Trophoblast cell (in vitro differentiated cells and primary cell): ENCODE results near the gene ZNF823.

Experiments used
- DNase-seq, 2 donors: peaks; one replicate each; pipeline ENCODE4 v3.0.0-alpha.2; 2016
- H2AFZ ChIP-seq: 2 replicates; pipeline ENCODE4 v1.6.1; 2013; ENCODE audit warnings: low read length, moderate library complexity, mild to moderate bottlenecking; ENCODE audit not compliant: insufficient read depth, poor library complexity
- H2AK5ac ChIP-seq: 2 replicates; pipeline ENCODE4 v1.6.1; 2013; ENCODE audit warnings: mild to moderate bottlenecking, low read length
- H2BK120ac ChIP-seq: 2 replicates; pipeline ENCODE4 v1.6.1; 2013; ENCODE audit warnings: low read length, mild to moderate bottlenecking, moderate library complexity; ENCODE audit not compliant: insufficient read depth, poor library complexity
- H2BK12ac ChIP-seq: 2 replicates; pipeline ENCODE4 v1.6.1; 2013; ENCODE audit warnings: mild to moderate bottlenecking, low read length, moderate library complexity
- H2BK5ac ChIP-seq: 2 replicates; pipeline ENCODE4 v1.6.1; 2013; ENCODE audit warnings: low read length, low read depth, moderate library complexity, mild to moderate bottlenecking; ENCODE audit not compliant: poor library complexity
- H3K14ac ChIP-seq: 2 replicates; pipeline ENCODE4 v1.6.1; 2013; ENCODE audit warnings: mild to moderate bottlenecking, low read length
- H3K18ac ChIP-seq: 2 replicates; pipeline ENCODE4 v1.6.1; 2013; ENCODE audit warnings: mild to moderate bottlenecking, low read length
- H3K23ac ChIP-seq: 2 replicates; pipeline ENCODE4 v1.6.1; 2013; ENCODE audit warnings: low read length
- H3K27ac ChIP-seq: 2 replicates; pipeline ENCODE4 v1.5.1; 2013; ENCODE audit warnings: low read depth, mild to moderate bottlenecking, inconsistent platforms, low read length, moderate library complexity
- H3K27me3 ChIP-seq: 2 replicates; pipeline ENCODE4 v1.6.1; 2013; ENCODE audit warnings: inconsistent platforms, mild to moderate bottlenecking, low read length, moderate library complexity; ENCODE audit not compliant: insufficient read depth
- H3K36me3 ChIP-seq, 2 experiments: 1 replicate in 1 of 2; 2 replicates in 1 of 2; pipeline ENCODE4 v1.6.1; 2013; ENCODE audit warnings: low read length in 2 of 2, mild to moderate bottlenecking in 2 of 2, moderate library complexity in 1 of 2; ENCODE audit not compliant: insufficient read depth in 2 of 2, control insufficient read depth in 1 of 2
- H3K4ac ChIP-seq: 2 replicates; pipeline ENCODE4 v1.6.1; 2013; ENCODE audit warnings: low read depth, mild to moderate bottlenecking, low read length, moderate library complexity
- H3K4me1 ChIP-seq, 2 experiments: 1 replicate in 1 of 2; 2 replicates in 1 of 2; pipeline ENCODE4 v1.6.1; 2013; ENCODE audit warnings: low read length in 2 of 2, mild to moderate bottlenecking in 2 of 2, moderate library complexity in 1 of 2; ENCODE audit not compliant: insufficient read depth in 2 of 2, control insufficient read depth in 1 of 2
- H3K4me2 ChIP-seq: 2 replicates; pipeline ENCODE4 v1.6.1; 2013; ENCODE audit warnings: inconsistent platforms, mild to moderate bottlenecking, low read length, moderate library complexity
- H3K4me3 ChIP-seq: 2 replicates; pipeline ENCODE4 v1.5.1; 2013; ENCODE audit warnings: mild to moderate bottlenecking, low read depth, low read length, inconsistent platforms
- H3K79me1 ChIP-seq: one replicate; pipeline ENCODE4 v1.6.1; 2013; ENCODE audit warnings: low read length
- H3K79me2 ChIP-seq: 2 replicates; pipeline ENCODE4 v1.6.1; 2013; ENCODE audit warnings: low read length, mild to moderate bottlenecking; ENCODE audit not compliant: control insufficient read depth, insufficient read depth, poor library complexity
- H3K9ac ChIP-seq: 2 replicates; pipeline ENCODE4 v1.6.1; 2013; ENCODE audit warnings: mild to moderate bottlenecking, low read length
- H3K9me3 ChIP-seq: 2 replicates; pipeline ENCODE4 v1.6.1; 2013; ENCODE audit warnings: low read depth, mild to moderate bottlenecking, control low read depth, inconsistent platforms, low read length; ENCODE audit not compliant: insufficient read depth
- H4K12ac ChIP-seq: 2 replicates; pipeline ENCODE4 v1.6.1; 2013; ENCODE audit warnings: low read depth, mild to moderate bottlenecking, low read length, moderate library complexity
- H4K8ac ChIP-seq: 2 replicates; pipeline ENCODE4 v1.6.1; 2013; ENCODE audit warnings: low read depth, mild to moderate bottlenecking, low read length, moderate library complexity
- H4K91ac ChIP-seq: one replicate; pipeline ENCODE4 v1.6.1; 2013; ENCODE audit warnings: low read depth, mild to moderate bottlenecking, low read length, moderate library complexity
- WGBS: extraction: QIAGEN DNeasy Blood & Tissue Kit; methylation state at CpG from one replicate; pipeline ENCODE4 v1.1.7; 2013; ENCODE audit warnings: missing lambda C conversion rate; ENCODE audit not compliant: insufficient read length, insufficient coverage; ENCODE audit errors: extremely low coverage; 5-methylcytosine and 5-hydroxymethylcytosine counted together

ZNF823 gene

GRCh38 chr19:11769995-11770394, 31.2 kb upstream of the ZNF823 start:
- Histone ChIP-seq H3K79me1 (peaks cover 4% of the 10 kb centered on the region), H3K4me1 (peaks cover 2 to 9% of the 10 kb centered on the region in 2 experiments), H2AK5ac (no peak overlapping the region), H3K4me2 (no peak overlapping the region), H3K18ac (no peak overlapping the region), H4K91ac (no peak overlapping the region), H3K9me3 (peaks cover 11% of the 10 kb centered on the region), H3K36me3 (no peaks in the 10 kb centered on the region), H3K27me3 (no peaks in the 10 kb centered on the region), H2AFZ (no peak overlapping the region), H3K27ac (no peak overlapping the region), H3K14ac (no peak overlapping the region), H3K23ac (no peak overlapping the region), H4K8ac (no peak overlapping the region), H2BK5ac (no peak overlapping the region), H2BK12ac (no peak overlapping the region), H3K9ac (no peak overlapping the region), H3K4me3 (no peak overlapping the region), H3K79me2 (peaks cover 4% of the 10 kb centered on the region), H4K12ac (no peak overlapping the region), H3K4ac (no peak overlapping the region), H2BK120ac (no peak overlapping the region)
- WGBS, result no CpG with 5 or more reads among the region's 4 CpGs
- DNase-seq, result no peak

- H2AK5ac ChIP-seq, result no peak overlapping the region
- H2BK12ac ChIP-seq, result no peak overlapping the region
- no peak overlapping the region for H3K4me3 ChIP-seq
- no peak overlapping the region for H4K12ac ChIP-seq
- no peaks in the 10 kb centered on the region for H3K36me3 ChIP-seq
- no peak overlapping the region for H2BK5ac ChIP-seq
- no peak overlapping the region for H3K9ac ChIP-seq
- H3K14ac ChIP-seq, result no peak overlapping the region
- H3K27ac ChIP-seq, result no peak overlapping the region
- H4K91ac ChIP-seq, result peak overlapping the region; percentile 63
- peak overlapping the region; percentile 84 for H3K4me2 ChIP-seq
- peaks cover 4% of the 10 kb centered on the region for H3K79me2 ChIP-seq
- no peak overlapping the region for H2BK120ac ChIP-seq
- peak overlapping the region; percentile 93 for H2AFZ ChIP-seq
- peak; percentile 36 to 46 for DNase-seq
- H4K8ac ChIP-seq, result peak overlapping the region; percentile 93
- no peak overlapping the region for H3K18ac ChIP-seq
- H3K9me3 ChIP-seq, result peaks cover 11% of the 10 kb centered on the region
- H3K4ac ChIP-seq, result no peak overlapping the region
- no CpG with 5 or more reads among the region's 20 CpGs for WGBS
- H3K23ac ChIP-seq, result no peak overlapping the region
- no peaks in the 10 kb centered on the region for H3K27me3 ChIP-seq
- peaks cover 4% of the 10 kb centered on the region for H3K79me1 ChIP-seq
- H3K4me1 ChIP-seq, result peaks cover 2 to 9% of the 10 kb centered on the region in 2 experiments
These were observed 28.9 kb upstream of the ZNF823 start for GRCh38 chr19:11767633-11768133.

- H3K23ac ChIP-seq, result no peak within 1 kb of the TSS
- H3K79me1 ChIP-seq, result peaks cover 4% of the 10 kb centered on the region
- H3K9me3 ChIP-seq, result peaks cover 9% of the 10 kb centered on the region
- peak within 1 kb of the TSS; percentile 91 for H2BK120ac ChIP-seq
- peak within 1 kb of the TSS; percentile 84 for H3K4me2 ChIP-seq
- peak within 1 kb of the TSS; percentile 80 for H3K14ac ChIP-seq
- H3K27ac ChIP-seq, result peak within 1 kb of the TSS; percentile 55
- H4K8ac ChIP-seq, result peak within 1 kb of the TSS; percentile 93
- peaks cover 2 to 9% of the 10 kb centered on the region in 2 experiments for H3K4me1 ChIP-seq
- H3K27me3 ChIP-seq, result no peaks in the 10 kb centered on the region
- H4K91ac ChIP-seq, result peak within 1 kb of the TSS; percentile 63
- DNase-seq, result peak; percentile 100
- peak within 1 kb of the TSS; percentile 73 for H3K4me3 ChIP-seq
- H2AK5ac ChIP-seq, result peak within 1 kb of the TSS; percentile 62
- peaks cover 4% of the 10 kb centered on the region for H3K79me2 ChIP-seq
- H2BK12ac ChIP-seq, result peak within 1 kb of the TSS; percentile 52
- H3K36me3 ChIP-seq, result no peaks in the 10 kb centered on the region
- no CpG with 5 or more reads among the region's 61 CpGs for WGBS
- H4K12ac ChIP-seq, result peak within 1 kb of the TSS; percentile 73
- H2AFZ ChIP-seq, result peak within 1 kb of the TSS; percentile 93
- H3K18ac ChIP-seq, result peak within 1 kb of the TSS; percentile 96
- peak within 1 kb of the TSS; percentile 62 for H3K9ac ChIP-seq
- H2BK5ac ChIP-seq, result peak within 1 kb of the TSS; percentile 81
- peak within 1 kb of the TSS; percentile 4 for H3K4ac ChIP-seq
These were observed 28.1 kb upstream of the ZNF823 start, which contains the start of gene ZNF441 for GRCh38 chr19:11766597-11767591. ZNF441 (plus strand) TSS chr19:11767000; CDS start chr19:11767194, 194 bp downstream.

GRCh38 chr19:11763611-11764010, 24.9 kb upstream of the ZNF823 start:
- Histone ChIP-seq H4K8ac (no peak overlapping the region), H2BK12ac (no peak overlapping the region), H3K36me3 (no peaks in the 10 kb centered on the region), H3K27ac (no peak overlapping the region), H3K9me3 (peaks cover 2% of the 10 kb centered on the region), H3K18ac (no peak overlapping the region), H2BK120ac (no peak overlapping the region), H4K12ac (no peak overlapping the region), H3K4ac (no peak overlapping the region), H3K9ac (no peak overlapping the region), H3K4me1 (peaks cover 2 to 9% of the 10 kb centered on the region in 2 experiments), H2BK5ac (no peak overlapping the region), H3K79me1 (peaks cover 4% of the 10 kb centered on the region), H3K23ac (no peak overlapping the region), H3K79me2 (peaks cover 4% of the 10 kb centered on the region), H2AK5ac (no peak overlapping the region), H2AFZ (no peak overlapping the region), H3K4me3 (no peak overlapping the region), H3K14ac (no peak overlapping the region), H4K91ac (no peak overlapping the region), H3K27me3 (no peaks in the 10 kb centered on the region), H3K4me2 (no peak overlapping the region)
- no CpG with 5 or more reads among the region's 1 CpG for WGBS
- DNase-seq, result no peak
